ENCODE measurements around the gene ZHX3.

The ZHX3 gene

DNA sequence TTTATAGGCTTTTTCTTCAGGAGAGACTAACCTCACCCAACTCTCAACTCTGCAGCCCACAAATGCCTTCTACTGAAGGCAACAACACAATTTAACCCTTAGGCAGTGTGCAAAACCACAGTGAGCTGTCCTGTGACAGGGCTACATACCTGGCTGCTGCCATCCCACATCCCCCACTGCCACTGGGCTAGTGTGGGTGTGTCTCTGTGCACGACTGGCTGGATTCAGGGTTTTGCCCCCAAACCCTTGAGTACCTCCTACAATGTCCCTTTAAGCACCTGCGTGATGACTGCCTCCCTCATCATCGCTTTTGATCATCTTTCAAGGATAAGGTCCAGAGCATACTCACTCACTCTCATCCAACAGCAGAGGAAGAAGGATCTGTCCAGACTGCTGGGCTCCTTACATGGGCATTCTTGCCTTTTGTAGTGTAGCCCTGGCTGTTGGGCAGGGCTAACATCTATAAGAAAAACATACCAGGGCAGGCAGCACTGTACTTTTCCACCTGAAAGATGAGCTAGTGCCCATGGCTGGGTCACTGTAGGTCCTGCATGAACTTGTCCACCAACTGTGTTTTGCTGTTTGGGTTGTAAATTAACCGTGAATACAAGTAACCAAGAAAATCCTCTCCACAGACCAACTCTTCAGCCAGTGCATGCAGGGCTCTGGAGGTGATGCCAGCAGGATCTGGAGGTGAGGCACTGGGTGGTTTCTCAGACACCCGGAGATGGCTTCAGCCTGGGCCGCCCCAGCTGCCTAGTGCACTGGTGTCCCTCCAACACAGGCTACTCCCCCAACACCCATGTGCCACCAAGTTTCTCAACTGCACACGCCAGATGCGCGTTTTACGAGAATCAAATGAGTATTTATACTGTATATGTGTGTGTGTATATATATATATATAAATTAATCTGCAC lies 135.0 kb downstream of the ZHX3 start:
- DNase-seq = no peak

DNA sequence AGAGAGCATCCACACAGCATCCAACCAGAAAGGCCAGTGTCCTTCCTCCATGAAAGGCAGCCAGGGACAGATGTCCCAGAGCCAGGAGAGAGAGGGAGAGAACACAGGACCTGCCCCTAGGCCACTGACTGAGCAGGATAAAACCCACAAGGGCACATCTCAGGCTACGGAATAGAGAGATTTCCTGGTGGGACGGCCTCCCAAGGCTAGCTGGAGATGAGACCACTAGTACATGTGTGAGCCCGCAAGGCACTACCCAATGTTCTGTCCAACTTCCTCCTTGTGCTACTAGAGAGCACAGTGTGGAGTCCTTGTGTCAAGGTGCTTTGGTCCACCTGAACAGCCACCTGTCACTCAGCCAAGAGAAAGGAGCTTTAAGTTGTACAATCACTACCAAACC lies 136.0 kb downstream of the ZHX3 start:
- no peak for DNase-seq

DNA sequence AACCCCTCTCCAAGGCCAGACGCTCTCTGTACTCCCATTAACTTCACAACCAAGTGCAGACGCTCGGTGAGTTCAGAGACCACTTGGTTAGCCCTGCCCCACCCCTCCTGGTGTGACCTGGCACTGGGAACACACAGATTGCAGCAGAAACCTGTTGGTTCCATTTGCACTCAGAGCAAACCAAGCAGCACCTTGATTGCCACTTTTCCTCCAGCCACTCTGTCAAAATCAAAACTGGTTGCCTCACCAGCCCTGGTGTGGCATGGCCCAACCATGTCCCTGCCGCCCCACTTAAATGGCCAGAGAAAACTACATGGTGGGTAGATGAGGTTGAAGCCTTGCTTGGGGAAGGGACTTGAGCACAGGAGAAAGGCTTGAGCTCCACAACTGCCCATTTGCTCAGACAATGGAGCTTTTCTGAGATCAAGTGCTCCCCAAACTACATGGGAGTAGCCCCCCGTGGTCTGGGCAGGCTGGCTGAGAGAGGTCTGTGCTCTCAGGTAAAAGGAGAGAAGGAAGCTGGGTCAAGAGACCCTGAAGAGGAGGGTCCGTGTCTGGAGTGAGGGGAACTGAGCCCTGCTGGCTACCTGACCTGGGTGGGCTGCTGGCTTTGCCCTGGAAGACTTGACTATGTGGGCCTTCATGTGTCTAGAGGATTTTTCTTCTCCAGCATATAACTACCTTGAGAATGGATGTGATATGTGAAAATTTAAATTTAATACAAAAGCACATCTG lies 136.8 kb downstream of the ZHX3 start:
- no peak for DNase-seq

DNA sequence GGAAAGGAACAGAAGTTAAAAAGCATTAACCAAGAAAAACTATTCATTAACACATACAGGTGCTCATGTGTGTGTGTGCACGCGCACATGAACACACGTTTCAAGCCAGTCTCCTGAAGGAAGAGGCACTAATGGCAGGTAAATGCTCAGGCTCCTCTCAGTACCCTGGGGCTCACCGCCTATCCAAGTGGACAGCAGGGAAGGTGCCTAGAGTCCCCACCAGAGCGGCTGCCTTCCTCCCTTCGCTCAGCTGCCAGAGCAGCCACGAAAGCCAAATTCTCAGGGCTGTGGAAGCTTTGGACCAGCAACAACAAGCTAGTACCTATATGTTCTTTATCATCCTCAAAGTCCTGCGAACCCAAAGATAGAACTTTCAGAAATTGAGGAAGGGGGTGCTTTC lies 137.6 kb downstream of the ZHX3 start:
- no peak for DNase-seq

DNA sequence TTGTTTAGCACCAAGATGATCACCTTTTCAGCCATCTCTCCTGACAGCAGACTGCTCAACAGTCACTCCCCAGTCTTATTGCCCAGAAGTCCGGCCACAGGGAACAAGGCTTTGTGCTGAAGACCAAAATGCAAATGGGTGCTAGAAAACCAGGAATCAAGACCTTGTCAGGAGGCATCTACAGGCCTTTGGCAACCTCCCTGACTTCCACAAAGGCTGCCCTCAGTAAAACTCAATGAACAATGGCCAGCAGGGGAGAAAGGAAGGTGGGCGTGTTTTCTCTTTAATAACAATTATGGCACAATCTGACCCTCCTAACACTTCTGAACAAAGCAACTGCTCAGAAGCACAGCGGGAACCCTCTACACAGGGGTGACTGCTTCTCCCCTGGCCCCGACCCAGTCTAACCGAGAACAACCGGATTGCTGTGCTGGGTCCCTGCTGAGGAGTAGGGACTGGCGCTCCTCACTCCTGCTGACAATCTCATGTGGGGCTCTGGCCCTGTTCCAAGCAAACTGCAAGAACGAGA lies 138.6 kb downstream of the ZHX3 start:
- no peak for DNase-seq

DNA sequence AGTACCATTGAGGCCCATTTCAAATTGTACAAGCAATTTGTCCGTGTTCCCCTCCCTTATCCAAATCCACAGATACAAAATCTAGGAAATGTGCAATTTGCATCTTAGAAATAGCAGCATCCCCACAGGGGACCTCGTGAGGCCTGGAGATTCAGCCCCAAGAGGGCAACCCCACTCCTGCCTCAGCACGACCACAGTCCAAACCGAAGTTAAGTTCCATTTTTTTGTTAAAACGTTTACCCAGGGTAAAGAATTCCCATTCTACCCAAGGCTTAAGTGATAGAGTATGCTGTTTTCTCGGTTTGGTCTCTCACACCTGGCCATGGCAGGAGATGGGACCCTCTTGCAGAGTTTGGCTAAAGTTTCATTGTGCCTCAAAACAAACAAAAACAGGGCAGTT lies 139.0 kb downstream of the ZHX3 start:
- DNase-seq = no peak

DNA sequence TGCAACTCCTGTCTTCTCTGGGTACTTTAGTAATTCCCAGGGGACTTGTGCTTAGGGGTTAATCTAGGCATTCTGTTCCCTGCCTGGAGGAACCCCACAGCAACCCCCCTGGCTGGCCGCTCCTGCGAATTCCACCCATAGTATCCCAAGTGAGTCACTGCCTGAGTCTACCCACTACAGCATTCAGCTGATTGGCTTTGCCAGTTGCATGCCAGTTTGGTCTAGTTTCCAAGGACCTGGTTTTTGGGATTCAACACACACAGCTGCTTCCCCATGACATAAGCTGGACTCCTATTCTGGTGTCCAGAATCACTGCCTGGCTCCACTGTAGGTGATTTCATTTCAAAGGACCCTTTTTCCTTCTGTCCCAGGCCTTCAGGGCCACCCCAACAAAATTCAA lies 139.9 kb downstream of the ZHX3 start:
- no peak for DNase-seq

DNA sequence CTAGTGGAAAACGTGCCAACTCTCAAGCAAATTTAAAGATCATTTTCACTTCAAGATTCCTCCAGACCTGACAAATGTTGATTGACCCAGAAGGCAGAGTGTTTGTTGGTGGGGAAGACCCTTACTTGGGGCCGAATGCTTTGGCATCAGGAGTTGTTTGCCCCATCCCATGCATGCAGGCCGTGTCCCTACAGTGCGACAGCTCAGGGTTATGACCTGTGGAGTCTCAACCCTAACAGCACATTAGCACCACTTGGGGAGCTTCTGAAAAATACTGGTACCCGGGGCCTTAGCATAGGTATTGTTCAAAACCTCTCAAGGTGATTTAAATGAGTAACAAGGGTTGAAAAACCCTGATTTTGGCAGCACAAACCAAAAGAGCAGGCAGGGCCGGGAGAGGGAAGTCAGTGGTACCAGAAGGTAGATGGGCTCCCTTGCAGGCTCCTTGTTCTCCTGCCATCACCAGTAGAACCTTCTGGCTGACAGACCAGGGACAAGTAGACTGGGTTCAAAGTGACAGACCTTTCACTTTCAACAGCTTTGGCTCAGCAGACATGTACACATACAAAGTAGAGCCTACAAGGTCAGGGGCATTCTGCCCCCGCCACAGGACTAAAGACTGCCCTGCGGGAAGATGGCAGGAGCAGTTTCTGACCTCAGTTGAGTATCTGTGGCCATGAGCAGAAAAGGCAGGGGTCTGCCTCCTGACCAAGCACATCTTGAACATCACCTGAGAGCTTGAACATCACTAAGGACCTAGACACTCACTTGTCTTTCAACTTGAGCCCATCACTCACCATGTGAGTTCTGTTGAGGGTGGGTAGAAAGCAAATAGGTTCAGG lies 140.6 kb downstream of the ZHX3 start:
- DNase-seq = no peak

DNA sequence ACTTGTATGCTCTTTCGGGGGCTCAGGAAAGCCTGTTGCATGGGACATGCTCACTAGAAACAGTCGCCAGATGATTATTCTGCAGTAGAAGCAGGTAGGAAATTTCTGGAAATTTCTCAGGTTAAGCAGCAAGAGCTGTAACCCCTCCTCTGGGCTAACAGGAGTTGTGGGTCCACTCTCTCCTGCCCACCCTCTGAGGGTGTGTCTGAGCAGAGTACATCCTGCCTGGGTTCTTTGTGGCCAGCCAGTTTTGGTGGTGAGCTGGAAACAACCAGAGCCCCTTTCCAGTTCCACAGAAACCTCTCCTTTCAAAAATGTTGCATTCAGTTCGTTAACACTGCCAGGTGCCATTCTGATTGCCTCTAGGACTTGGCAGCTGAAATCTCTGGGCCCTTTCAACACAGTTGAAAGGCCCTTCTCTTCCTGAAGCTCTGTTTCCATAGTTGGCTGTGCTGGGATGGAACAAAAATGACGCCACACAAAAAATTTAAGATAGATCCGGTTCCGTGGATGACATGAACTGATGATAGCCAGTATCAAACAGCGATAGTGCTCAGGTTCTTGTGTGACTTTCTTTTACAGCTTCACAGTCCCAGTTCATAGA lies 141.7 kb downstream of the ZHX3 start:
- no peak for DNase-seq

DNA sequence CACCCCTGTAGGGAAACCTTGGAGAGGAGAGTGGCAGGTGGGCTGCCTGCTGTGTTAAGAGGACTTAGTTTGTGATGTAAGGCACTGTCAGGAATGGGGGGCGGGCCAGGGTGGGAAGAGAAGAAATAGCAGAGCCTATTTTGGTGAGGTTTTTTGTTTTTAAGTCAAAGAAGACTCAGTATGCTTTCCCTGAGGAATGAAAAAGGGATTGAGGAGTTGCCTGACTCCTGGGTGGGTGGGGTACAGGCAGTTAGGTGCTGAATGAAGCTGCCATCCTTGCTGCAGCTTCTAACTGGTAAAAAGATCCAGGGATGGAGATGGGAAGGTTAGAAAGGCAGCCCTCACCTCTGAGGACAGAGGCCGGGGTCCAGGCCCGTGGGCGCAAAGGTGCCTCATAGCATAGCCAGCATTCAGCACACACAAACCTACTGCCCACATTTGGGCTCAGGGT lies 142.3 kb downstream of the ZHX3 start:
- DNase-seq = no peak

DNA sequence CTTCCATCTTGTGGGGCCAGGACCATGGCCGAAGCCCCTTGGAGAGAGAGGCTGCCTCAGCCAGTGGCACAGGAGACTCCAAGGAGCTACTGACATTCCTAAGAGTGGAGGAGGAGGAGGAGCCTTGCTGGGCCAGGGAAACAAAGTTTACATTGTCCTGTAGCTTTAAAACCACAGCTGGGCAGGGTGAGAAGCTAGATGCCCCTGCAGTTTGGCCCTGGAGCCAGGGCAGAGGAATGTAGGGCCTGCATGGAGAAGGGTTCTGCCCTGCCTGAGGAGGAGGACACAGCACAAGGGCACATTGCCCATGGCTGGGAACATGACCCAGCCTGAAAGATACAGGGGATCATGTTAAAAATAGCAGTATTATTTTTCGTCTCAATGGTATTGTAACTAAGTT lies 142.7 kb downstream of the ZHX3 start:
- DNase-seq = no peak

DNA sequence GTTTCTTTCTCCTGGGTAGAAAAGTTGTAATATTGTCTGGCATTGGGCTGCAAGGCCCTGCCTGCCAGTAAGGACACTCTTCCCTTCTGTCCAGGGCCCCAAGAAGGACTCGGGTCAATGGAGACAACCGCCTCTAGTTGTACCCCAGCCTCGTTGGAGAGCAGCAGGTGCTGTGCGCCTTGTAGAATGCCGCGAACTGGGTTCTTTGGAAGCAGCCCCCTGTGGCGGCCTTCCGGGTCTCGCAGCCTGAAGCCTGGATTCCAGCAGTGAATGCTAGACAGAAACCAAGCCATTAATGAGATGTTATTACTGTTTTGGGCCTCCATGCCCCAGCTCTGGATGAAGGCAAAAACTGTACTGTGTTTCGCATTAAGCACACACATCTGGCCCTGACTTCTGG lies 143.2 kb downstream of the ZHX3 start:
- no peak for DNase-seq

DNA sequence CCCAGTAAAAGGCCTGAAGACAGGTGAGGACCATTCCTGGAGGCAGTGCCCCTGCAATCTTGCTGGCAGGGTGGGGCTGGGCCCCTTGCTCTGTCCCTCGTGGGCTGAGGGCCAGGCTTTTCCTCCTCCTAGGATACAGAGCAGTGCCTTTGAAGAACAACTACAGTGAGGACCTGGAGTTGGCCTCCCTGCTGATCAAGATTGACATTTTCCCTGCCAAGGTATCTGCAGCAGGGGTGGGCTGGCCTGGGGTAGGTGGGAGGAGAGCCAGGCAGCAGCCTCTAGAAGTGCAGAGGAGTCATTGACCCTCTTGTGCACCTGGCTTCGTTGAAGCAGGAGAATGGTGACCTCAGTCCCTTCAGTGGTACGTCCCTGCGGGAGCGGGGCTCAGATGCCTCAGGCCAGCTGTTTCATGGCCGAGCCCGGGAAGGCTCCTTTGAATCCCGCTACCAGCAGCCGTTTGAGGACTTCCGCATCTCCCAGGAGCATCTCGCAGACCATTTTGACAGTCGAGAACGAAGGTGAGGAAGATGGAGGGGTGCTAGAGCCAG lies 143.7 kb downstream of the ZHX3 start:
- no peak for DNase-seq

DNA sequence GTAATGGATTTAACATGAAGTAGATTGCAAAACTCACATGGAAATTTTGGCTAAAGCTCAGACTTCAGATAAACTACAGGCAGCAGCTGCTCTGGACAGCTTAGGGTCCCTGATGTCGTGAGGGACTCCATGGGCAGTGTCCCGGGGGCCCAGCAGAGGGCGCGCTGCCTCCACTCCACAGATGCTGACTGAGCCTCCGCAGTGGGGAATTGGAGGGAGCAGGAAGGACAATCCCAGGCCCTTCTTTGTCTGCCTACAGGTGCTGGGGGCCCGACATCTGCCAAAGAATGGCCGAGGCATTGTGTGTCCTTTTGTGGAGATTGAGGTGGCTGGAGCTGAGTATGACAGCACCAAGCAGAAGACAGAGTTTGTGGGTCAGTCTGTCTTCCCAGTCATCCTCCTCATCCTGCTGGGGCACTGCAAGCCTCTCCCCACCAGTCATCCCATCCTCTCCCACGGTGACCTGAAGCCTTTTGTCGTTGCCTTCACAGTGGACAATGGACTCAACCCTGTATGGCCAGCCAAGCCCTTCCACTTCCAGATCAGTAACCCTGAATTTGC lies 144.3 kb downstream of the ZHX3 start:
- DNase-seq = peak; percentile 0

DNA sequence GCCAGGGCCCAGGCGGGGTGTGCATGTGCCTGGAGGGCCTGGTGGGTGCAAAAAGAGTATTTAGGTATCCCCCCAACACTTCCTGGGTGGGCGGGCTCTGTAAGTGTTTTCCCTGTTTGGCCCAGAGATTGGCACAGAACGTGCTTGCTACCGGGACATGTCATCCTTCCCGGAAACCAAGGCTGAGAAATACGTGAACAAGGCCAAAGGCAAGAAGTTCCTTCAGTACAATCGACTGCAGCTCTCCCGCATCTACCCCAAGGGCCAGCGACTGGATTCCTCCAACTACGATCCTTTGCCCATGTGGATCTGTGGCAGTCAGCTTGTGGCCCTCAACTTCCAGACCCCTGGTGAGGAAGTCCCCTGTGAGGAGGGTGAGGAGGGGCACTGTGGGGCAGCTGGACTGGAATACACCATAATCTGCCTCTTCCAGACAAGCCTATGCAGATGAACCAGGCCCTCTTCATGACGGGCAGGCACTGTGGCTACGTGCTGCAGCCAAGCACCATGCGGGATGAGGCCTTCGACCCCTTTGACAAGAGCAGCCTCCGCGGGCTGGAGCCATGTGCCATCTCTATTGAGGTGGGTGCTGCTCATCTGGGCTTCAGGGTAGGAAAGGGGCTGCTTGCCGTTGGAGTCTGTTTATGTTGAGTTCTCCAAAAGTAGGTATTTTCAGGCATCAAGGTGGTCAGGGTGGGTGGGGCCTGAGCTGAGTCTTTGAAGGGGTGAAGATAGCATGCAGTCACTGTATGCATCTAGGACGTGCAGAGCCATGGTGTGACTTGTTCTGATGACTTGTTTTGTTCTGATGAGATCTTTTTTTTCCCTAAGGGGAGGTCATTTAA lies 145.0 kb downstream of the ZHX3 start:
- no peak for DNase-seq

DNA sequence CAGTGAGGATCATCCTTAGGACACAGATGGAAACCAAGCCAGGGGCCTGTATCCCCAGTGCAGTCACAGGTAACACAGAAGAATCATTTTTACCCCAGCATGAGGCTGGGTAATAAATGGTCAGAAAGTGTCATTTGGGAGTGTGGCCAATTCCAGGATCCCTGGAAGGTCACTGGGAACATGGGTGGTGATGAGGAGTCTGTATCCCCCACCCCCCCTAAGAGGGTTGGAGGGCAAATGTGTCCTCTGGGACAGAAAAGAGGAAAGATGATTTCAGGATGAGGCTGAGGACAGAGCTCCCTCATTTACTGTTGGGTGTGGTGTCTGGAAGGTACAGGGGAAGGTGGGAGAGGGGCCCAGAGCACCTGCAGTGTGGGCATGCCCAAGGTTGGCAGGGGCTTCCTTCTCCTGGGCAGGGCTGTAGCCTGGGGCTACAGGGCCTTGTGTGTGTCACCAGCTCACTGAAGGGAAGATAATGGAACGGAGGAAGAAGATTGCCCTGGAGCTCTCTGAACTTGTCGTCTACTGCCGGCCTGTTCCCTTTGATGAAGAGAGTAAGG lies 145.7 kb downstream of the ZHX3 start:
- no peak for DNase-seq

DNA sequence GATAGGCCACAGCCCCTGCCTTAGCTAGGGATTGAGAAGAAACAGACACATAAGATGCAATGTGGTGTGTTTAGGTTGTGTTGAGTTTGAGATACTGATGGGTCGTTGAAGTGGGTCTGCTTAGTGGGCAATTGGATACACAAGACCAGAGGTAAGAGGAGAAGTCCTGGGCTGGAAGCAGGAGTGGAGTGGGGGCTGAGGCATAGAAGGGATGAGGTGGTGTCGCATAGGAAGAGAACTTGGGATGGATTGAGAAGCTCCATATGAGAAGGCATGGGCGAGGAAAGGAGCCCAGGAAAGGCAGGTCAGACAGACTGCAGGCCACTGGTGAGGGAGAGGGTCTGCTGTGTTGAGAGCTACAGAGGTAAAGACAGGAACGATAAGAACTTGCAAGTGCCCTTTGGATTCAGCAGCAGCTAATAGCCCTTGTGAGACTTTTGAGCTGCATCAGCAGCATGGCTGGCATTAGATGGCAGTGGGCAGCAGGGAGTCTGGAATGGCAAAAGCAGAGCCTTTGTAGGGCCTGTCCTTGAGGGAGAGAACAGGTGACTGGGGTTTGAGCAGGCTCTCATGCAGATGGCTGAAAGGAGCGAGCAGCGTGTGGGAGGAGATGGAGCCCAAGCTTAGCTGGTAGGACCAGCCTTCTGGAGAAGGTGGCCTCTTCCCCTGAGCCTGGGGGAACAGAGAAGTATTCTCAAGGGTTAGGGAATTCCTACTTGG lies 147.0 kb downstream of the ZHX3 start:
- DNase-seq = no peak

DNA sequence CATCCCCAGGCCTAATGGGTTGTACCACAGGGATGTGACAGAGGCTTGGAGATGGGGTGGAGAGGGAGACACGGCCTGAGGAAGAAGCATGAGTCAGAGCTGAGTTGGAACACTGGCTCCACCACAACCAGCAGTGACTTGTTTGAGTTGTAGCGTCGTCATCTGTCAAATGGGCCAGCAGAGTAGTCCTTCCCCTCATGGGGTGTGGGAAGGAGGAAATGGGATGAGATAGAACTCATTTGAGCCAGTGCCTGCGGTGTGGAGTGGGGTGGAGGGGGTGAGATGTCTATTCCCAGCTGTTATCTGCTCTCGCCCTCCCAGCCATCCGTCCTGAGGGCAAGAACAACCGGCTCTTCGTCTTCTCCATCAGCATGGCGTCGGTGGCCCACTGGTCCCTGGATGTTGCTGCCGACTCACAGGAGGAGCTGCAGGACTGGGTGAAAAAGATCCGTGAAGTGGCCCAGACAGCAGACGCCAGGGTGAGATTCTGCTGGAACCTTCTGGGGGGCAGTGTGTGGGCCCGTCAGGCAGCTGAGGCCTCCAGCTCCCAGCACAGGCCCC lies 147.7 kb downstream of the ZHX3 start:
- DNase-seq = no peak

DNA sequence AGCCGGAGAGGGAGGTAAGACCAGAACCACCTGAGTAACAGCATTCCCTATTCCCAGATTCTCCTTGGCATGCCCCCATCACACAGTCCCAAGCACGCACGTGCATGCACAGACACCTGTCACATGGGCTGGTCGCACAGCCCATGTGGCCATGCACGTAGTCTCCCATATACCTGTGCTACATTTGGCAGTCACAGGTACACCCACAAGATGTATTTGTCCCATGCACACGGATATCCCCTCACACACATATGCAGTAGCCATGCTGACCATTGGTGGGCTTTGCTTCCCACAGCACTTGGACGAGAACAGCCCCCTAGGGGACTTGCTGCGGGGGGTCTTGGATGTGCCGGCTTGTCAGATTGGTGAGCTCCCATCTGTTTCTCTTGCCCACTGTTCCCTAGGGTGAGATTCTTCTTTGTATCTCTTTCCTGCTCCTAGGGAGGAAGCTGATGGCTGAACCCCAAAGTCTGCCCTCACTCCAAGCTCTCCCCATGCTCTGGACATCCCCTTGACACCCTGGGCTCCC lies 148.3 kb downstream of the ZHX3 start:
- DNase-seq = no peak
